SK-MEL-5 (cell line): ENCODE measurements around the gene SETD6. TPM values are rescaled to one million over a fixed set of nuclear protein-coding genes. Genes with fewer than 3 reads are reported as not detected.
"Not testable (repeated sequence)": the region's sequence is repeated elsewhere in the genome, so short reads cannot be mapped to it uniquely, and the experiment has no call there.

Experiments used
- DNase-seq: peaks from one replicate; pipeline ENCODE4 v3.0.0-alpha.2; 2016; ENCODE audit warnings: low read depth, low spot score
- in situ Hi-C: cut with HindIII; loops from 2 replicates; pipeline ENCODE4 v1.10.0; 2016; ENCODE audit warnings: low sequenced_read_pairs, high pct_unique_total_duplicates, low pct_unique_long_range_greater_than_20kb
- total RNA-seq: library from RNA; depleted of rRNA; stranded (reverse); fragments of >200 nt; shearing (Covaris generic); gene quantifications from 2 replicates; pipeline ENCODE4 v1.2.3, GENCODE V29; 2014

SETD6 gene
- total RNA-seq, 1 experiment from 2014 or later = 1.3 TPM

DNA sequence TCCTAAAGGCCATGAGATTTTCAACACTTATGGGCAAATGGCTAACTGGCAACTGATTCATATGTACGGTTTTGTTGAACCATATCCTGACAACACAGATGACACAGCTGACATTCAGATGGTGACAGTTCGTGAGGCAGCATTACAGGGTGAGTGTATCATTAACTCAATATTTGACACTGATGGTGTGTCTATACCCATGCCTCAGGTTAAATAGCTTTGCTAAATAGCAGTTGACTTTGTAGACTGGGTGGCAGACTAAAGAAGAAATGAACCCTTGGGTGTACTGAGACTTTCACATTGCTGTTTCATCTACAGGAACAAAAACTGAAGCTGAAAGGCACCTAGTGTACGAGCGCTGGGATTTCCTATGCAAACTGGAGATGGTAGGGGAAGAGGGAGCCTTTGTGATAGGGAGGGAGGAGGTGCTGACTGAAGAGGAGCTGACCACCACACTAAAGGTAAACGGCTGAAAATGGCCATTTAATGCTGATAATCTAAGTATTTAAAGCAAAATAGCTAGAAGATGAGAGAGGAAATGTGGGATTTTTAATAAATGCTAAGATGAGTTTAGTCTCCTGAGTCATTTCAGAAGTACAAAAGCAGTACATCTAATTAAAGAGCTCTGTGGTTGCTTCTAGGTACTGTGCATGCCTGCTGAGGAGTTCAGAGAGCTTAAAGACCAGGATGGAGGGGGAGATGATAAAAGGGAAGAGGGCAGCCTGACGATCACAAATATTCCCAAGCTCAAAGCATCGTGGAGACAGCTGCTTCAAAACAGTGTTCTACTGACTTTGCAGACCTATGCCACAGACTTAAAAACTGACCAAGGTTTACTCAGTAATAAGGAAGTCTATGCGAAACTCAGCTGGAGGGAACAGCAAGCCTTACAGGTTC, 3.0 kb downstream of the SETD6 start:
- in situ Hi-C loops = no loop called here

DNA sequence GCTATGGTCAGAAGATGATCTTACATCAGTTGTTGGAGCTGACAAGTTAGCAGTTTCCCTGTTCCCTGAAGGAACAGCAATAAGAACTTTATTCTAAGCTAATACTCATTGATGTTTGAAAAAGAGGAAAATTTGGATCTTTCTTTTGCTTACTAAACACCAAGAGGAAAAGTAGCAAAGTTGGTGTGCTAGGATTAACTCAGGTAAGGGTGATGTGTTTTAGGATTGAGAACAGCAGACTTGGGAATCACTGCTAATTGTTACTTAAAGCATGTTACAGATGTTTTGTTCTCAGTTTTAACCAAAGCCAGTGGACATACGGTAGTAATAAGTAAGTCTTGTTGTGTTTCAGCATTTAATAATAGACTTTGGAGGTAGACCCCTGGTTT, 3.7 kb downstream of the SETD6 start:
- in situ Hi-C loops = no loop called here
- DNase-seq = no peak

More for the DNA sequence above, 3.0 kb downstream of the SETD6 start:
- DNase-seq = no peak

DNA sequence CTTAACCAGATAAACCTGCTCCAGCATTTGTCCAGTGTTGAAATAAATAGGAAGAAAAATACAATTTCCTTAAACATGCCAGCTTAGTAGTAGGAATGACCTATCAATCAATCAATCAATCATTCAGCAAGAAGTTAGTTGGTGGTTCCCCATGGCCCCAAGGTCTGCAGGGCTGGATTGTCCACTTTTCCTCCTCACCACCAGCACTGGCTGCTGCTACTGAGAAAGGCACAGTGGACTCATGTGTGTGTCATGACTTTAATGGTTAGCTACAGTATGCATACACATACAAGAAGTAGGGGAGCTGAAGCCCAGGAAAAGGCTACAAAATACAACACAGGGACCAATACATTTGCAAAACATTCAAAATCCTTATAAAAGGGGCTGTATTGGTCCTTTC, 4.4 kb downstream of the SETD6 start:
- in situ Hi-C loops = no loop called here

DNA sequence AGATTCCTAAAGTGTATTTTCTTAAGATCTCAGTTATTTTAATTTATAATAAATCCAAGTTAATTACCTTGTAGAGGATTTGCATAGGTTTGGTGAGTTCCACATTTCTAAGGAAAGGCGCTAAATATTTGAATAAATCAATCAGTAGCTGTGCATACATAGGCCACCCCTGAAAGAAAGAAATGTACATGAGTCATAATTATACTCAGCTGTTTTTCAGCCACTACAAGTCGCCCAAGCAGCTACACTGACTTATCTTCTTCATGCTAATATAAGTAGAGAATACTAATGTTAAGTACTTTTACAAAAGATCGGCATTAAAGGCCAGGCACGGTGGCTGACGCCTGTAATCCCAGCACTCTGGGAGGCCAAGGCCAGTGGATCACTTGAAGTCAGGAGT, 14.9 kb downstream of the SETD6 start:
- in situ Hi-C loops = no loop called here
- no peak for DNase-seq

More for the DNA sequence above, 4.4 kb downstream of the SETD6 start:
- no peak for DNase-seq

DNA sequence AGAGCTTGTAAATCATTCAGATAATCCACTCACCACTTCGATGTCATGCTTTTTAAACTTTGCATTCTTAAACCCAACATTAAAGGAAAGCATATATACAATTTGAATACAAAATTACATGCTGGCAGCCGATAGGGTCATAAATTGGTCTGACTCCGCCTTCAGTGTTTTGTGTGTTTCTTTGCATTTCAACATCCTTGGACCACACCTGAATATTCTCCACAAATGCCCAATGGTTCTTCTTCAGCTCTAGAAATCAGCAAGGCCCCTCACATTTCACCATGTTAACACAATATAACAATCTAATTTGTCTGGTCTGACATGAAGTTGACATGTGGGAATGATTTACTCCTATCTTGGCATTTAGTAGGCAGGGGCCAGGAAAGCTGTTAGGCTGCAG, 17.1 kb downstream of the SETD6 start:
- DNase-seq = no peak
- in situ Hi-C loops = no loop called here

DNA sequence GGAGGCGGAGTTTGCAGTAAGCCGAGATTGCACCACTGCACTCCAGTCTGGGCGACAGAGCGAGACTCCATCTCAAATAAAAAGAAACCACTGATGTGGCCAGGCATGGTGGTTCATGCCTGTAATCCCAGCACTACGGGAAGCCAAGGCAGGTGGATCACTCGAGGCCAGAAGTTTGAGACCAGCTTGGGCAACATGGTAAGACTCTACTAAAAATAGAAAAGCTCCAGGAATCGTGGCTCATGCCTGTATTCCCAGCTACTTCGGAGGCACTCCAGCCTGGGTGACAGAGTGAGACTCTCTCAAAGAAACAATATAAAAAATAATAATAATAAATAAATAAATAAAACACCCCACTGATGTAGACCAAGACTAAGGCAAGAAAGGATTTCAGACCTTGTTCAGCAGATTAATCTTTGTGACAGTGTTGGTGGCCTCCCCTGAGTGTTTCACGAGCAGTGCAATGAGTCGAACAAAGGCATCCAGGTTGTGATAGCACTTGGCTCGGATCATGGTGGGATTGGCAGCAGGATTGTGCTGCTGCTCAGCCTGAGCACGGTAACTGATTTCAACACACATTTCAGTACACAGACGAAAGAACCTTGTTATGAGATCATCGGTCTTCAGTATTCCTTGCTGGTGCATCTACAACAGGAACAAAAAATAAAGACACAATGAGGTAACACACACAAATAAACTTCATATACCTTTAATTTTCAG, 18.6 kb downstream of the SETD6 start:
- in situ Hi-C loops = no loop called here
- DNase-seq = no peak

DNA sequence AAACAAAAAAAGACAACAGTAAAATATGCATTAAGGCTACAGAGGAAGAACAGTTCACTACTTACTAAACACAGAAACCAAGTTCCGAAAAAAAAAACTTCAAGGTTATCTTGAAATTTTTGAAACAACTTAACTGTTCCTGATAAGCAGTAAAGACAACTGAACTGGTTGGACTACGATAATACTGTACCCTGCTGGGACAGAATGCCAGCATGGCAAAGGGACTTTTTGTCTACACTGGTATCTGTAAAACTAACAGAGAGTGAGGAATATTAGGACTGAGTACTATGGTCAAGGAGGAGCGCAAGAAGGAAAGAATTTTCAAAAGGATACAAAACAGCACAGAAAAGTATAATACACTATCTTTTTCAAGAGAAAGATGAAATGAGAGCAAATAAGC, 19.8 kb downstream of the SETD6 start:
- in situ Hi-C loops = no loop called here

DNA sequence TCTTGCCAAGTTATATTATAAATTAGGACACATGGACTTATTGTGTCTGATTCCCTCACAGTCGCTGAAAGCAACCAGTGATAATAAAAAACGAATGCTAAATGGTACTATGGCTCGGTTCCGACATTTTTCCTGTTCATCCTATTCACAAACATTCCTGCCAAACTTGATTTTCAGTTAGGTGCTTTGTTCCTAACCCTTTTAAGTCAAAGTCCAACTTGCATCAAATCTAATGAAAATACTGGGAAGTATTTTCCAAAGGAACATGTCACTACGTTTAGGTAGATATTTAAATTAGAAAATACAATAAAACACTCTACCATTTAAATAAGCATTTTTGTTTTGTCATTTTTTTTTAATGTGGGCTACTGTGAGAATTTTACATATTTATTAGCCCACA, 21.0 kb downstream of the SETD6 start:
- in situ Hi-C loops = no loop called here
- no peak for DNase-seq

More for the DNA sequence above, 19.8 kb downstream of the SETD6 start:
- DNase-seq = no peak

DNA sequence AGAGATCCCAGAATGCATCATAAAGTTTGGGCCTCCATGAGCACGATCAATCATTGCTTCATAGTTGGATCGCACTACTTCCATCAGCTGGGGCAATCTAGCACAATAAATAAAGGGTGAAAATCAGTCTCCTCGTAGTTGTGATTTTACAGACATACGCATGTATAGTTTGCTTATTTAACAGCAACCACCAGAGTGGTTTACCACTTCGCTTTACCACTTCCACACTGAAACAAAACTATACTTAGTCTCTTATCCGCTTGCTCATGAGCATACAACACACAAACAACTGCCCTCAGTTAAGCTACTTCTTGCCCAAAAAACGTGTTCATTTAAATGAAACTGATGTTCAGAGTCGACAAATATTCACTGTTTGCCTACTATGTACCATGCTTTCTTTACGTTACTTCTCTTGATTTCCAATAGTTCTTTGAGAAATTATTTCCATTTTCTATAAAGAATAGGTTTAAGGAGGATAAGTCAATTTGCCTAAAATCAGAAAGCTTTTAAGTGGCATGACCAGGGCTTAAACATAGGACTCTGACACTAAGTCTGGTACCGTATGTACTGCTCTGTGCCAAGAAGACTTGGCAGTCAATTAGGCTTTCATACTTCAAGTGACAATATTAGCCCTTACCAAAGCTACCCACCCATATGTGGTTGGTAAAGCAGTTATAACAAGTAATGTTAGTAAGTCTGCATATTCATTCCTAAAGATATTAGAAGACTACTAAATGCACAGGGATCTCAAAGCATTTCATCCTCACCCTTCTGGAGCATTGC, 22.0 kb downstream of the SETD6 start:
- in situ Hi-C loops = no loop called here
- no peak for DNase-seq

DNA sequence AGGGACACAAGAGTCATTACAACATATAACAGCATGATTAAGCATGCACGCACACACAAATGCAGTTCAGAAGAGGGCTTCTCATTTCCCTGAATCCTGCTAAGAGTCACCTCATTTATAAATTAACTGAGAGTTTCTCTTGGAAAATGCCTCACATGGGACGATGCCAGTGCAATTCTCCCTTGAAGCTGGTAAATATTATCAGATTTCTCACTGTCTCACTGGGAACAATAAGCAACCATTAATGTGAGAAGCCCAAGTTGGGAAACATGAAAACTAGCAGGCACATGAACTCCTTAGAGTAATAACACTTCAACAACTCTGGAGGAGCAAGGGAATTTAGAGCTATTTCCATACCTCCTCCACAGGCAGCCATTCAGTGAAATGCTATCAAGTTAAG, 26.4 kb downstream of the SETD6 start:
- in situ Hi-C loops = no loop called here
- no peak for DNase-seq

DNA sequence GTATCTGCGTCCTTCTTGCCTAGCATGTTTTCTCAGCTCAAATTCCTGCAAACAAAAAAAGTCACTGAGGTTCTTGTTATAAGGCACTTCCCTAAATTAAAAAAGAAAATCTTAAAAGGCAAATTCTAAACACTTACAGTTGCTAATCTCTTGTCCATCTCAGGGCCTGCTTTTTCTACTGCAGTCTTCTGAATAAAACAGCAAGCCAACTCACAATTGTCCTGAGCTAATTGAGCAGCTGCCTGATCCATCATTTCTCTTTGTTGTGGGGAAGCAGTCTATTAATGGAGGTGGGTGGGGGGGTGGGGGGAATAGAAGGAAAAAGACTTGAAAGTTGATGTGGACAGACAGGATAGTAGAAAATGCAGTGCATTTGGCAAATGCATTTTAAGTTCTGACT, 27.0 kb downstream of the SETD6 start:
- in situ Hi-C loops = no loop called here
- DNase-seq = no peak

DNA sequence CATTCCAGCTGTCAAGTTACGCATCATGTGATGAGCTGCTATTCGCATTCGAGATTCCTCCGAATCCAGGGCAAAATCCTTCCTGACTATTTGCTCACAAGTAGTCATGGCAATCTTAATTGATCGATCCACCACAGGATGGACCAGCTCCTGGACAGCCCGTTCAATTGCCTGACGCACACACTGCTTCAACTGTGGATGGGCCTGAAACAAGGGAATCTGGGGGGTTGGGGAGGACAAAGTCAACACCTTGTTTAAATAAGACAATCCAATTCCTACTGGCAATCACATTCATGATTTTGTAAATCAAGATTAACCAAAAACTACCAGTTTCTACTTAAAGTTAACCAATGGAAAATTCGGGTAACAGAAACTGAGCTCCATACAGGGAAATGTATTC, 28.4 kb downstream of the SETD6 start:
- no peak for DNase-seq
- in situ Hi-C loops = no loop called here

DNA sequence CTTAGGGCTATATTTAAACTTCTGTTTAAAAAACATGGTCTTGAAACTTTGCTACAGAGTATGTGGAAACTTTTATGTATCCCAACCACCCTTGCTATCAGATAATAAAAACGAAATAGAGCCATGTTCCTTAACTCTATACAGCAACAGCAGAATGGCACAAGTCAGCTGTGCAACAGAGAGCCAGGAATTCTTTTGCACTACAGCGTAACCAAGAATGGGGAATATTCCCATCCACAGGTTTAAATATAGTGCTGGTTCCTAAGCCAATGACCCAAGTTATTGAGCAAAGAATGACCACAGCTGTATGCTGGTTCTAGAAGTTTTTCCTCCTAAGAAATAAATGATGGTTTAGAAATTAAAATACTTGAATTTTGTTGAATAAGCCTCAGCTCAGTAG, 33.1 kb downstream of the SETD6 start:
- no peak for DNase-seq
- in situ Hi-C loops = no loop called here

DNA sequence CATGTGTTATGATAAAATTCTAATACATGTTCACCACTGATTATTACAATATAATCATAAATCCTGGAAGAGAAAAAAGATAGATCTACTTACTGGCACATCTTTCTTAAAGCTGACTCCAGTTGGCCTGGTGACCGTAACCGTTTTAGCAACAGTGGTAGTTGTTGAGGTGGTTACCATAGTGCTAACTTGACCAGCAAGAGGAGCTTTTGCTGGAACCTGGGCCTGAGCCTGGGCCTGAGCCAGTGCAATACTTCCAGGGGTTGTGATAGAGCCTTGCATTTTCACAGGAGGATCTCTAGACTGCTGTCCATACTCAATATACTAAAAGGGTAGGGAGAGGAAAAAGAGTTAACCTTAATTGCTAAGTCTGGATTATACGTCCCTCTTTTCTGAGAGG, 36.2 kb downstream of the SETD6 start:
- in situ Hi-C loops = no loop called here
- no peak for DNase-seq

DNA sequence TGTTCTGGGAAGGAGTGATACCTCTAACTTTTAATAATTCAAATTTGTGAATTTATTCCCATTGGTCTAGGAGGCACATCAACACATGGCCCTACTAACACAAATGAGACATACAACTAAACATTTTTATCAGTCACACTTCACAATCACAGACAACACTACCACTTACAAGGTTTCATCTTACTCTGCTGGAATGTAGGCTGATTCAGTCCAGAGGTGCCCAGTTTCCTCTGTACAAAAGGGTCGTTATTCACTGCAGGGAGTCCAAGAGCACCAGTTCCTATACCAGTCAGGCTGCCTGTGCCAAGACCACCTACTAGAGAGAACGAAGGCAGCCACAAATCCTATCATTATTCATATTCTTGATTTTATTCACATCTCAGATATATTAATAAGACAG, 41.4 kb downstream of the SETD6 start:
- in situ Hi-C loops = no loop called here
- DNase-seq = peak; percentile 4

DNA sequence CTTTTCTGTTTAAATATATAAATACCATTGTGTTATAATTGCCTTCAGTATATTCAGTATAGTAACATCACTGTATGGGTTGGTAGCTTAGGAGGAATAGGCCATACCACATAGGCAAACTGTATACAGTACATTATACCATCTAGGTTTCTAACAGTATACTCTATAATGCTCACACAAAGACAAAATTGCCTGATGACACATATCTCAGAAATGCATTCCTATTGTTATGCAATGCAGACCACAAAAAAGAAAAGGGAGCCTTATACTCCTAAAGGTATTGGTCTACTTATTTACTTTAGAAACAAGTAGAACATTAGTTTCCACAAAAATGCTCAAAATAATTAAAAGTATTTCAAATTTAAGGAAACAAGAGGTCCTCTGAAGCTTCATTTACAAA, 47.9 kb downstream of the SETD6 start:
- DNase-seq = no peak
- in situ Hi-C loops = no loop called here

DNA sequence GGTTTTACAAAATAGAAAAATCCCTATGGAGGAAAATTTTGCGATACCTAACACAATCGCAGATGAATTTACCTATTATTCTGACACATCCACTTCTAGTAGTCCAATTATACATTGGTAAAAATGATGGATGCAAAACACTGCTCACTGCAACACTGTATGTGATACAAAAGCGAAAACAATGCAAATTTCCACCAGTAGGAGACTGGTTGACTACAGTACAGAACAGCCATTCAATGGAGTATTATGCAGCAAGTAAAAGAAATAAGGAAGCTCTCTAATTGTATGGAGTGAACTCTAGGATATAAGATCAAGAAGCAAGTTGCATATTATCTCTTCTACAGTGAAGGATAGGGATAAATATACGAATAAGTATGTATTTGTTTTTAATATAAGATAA, 48.5 kb downstream of the SETD6 start:
- DNase-seq = no peak
- in situ Hi-C loops = no loop called here

DNA sequence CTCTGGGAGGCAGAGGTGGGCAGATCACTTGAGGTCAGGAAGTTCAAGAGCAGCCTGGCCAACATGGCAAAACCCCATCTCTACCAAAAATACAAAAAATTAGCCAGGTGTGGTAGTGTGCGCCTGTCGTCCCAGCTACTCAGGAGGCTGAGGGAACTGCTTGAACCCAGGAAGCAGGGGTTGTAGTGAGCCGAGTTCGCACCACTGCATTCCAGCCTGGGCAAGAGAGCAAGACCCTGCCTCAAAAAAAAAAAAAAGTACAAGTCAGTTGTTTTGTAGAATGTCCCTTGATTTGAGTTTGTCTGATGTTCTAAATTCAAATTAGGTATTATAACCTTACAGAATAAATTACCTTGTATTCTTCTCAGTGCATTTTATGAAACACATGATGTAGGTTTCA, 50.4 kb downstream of the SETD6 start:
- in situ Hi-C loops = not testable (repeated sequence)

More for the DNA sequence above, 50.4 kb downstream of the SETD6 start:
- DNase-seq = not testable (repeated sequence)
